Karpas-422 (cell line): Measurements from ENCODE around the gene KAZN. TPM values are rescaled to one million over a fixed set of nuclear protein-coding genes. Genes with fewer than 3 reads are reported as not detected.

Experiments used
- DNase-seq: peaks from one replicate; pipeline ENCODE4 v3.0.0-alpha.2; 2015
- H2AFZ ChIP-seq: fragments of 200-600 bp; sonication (generic); 2 replicates; pipeline ENCODE4 v1.6.1; 2014; ENCODE audit warnings: antibody characterized with exemption, low read length, mixed read lengths
- H3K27ac ChIP-seq: fragments of 200-600 bp; sonication (generic); 2 replicates; pipeline ENCODE4 v1.5.1; 2014; ENCODE audit warnings: mild to moderate bottlenecking, low read length, moderate library complexity
- H3K27me3 ChIP-seq: fragments of 200-600 bp; sonication (generic); 2 replicates; pipeline ENCODE4 v1.6.1; 2014; ENCODE audit warnings: low read length, mixed read lengths
- H3K36me3 ChIP-seq: fragments of 200-600 bp; sonication (generic); 2 replicates; pipeline ENCODE4 v1.6.1; 2014; ENCODE audit warnings: low read length, mixed read lengths; ENCODE audit not compliant: insufficient read depth
- H3K4me1 ChIP-seq: fragments of 200-600 bp; sonication (generic); 2 replicates; pipeline ENCODE4 v1.6.1; 2014; ENCODE audit warnings: mild to moderate bottlenecking, low read length, mixed read lengths
- H3K4me2 ChIP-seq: fragments of 200-600 bp; sonication (generic); 2 replicates; pipeline ENCODE4 v1.6.1; 2014; ENCODE audit warnings: low read length, low read depth, mild to moderate bottlenecking; ENCODE audit not compliant: poor library complexity, severe bottlenecking
- H3K4me3 ChIP-seq: fragments of 200-600 bp; sonication (generic); 2 replicates; pipeline ENCODE4 v1.5.1; 2014; ENCODE audit warnings: mild to moderate bottlenecking, antibody characterized with exemption, low read length, mixed read lengths
- H3K79me2 ChIP-seq: fragments of 200-600 bp; sonication (generic); 2 replicates; pipeline ENCODE4 v1.6.1; 2014; ENCODE audit warnings: mild to moderate bottlenecking, low read length, mixed read lengths
- H3K9ac ChIP-seq: fragments of 200-600 bp; sonication (generic); 2 replicates; pipeline ENCODE4 v1.6.0; 2014; ENCODE audit warnings: low read length
- H3K9me2 ChIP-seq: fragments of 200-600 bp; sonication (generic), shearing (Covaris generic); replicated peaks from 2 replicates; pipeline ENCODE4 v1.6.0; 2014; ENCODE audit warnings: mild to moderate bottlenecking, low read length, moderate library complexity; ENCODE audit not compliant: insufficient read depth
- H3K9me3 ChIP-seq: fragments of 300-700, 200-600 bp; sonication (generic); 2 replicates; pipeline ENCODE4 v1.6.1; 2014; ENCODE audit warnings: low read length, mixed read lengths
- H4K20me1 ChIP-seq: fragments of 200-600 bp; sonication (generic); 2 replicates; pipeline ENCODE4 v1.6.1; 2014; ENCODE audit warnings: mild to moderate bottlenecking, antibody characterized with exemption, low read length, low read depth; ENCODE audit not compliant: insufficient read depth
- total RNA-seq: library from RNA; depleted of rRNA; stranded (reverse); fragments of >200 nt; shearing (Covaris generic); gene quantifications from 2 replicates; pipeline ENCODE4 v1.2.3, GENCODE V29; 2014; ENCODE audit warnings: low replicate concordance

Gene KAZN
- total RNA-seq, 1 experiment from 2014 or later: not detected

GRCh38 chr1:14682941-14683621, 84.6 kb downstream of the KAZN start:
- H3K9me2 ChIP-seq: no peaks in the 10 kb centered on the region
- no peak overlapping the region for H3K27ac ChIP-seq
- H3K79me2 ChIP-seq: no peaks in the 10 kb centered on the region
- H4K20me1 ChIP-seq: no peaks in the 10 kb centered on the region
- no peak overlapping the region for H3K9ac ChIP-seq
- H2AFZ ChIP-seq: no peak overlapping the region
- H3K4me1 ChIP-seq: no peaks in the 10 kb centered on the region
- no peak for DNase-seq
- no peaks in the 10 kb centered on the region for H3K36me3 ChIP-seq
- H3K4me3 ChIP-seq: no peak overlapping the region
- H3K27me3 ChIP-seq: no peaks in the 10 kb centered on the region
- no peak overlapping the region for H3K4me2 ChIP-seq
- H3K9me3 ChIP-seq: no peaks in the 10 kb centered on the region

- Histone ChIP-seq H3K4me1 (no peaks in the 10 kb centered on the region), H2AFZ (no peak overlapping the region), H3K27ac (no peak overlapping the region), H3K4me2 (no peak overlapping the region), H3K79me2 (no peaks in the 10 kb centered on the region), H3K9me2 (no peaks in the 10 kb centered on the region), H3K4me3 (no peak overlapping the region), H3K9ac (no peak overlapping the region), H4K20me1 (no peaks in the 10 kb centered on the region), H3K9me3 (no peaks in the 10 kb centered on the region), H3K36me3 (no peaks in the 10 kb centered on the region), H3K27me3 (no peaks in the 10 kb centered on the region)
- no peak for DNase-seq
Measured at GRCh38 chr1:14685078-14685477, 86.6 kb downstream of the KAZN start.

GRCh38 chr1:14686701-14687100, 88.2 kb downstream of the KAZN start:
- no peaks in the 10 kb centered on the region for H4K20me1 ChIP-seq
- H3K79me2 ChIP-seq: no peaks in the 10 kb centered on the region
- H2AFZ ChIP-seq: no peak overlapping the region
- DNase-seq: no peak
- H3K4me2 ChIP-seq: no peak overlapping the region
- H3K4me3 ChIP-seq: no peak overlapping the region
- H3K9me2 ChIP-seq: no peaks in the 10 kb centered on the region
- no peak overlapping the region for H3K9ac ChIP-seq
- H3K27me3 ChIP-seq: no peaks in the 10 kb centered on the region
- H3K4me1 ChIP-seq: no peaks in the 10 kb centered on the region
- H3K36me3 ChIP-seq: no peaks in the 10 kb centered on the region
- no peak overlapping the region for H3K27ac ChIP-seq
- no peaks in the 10 kb centered on the region for H3K9me3 ChIP-seq

GRCh38 chr1:14687147-14687546, 88.7 kb downstream of the KAZN start:
- H3K9me3 ChIP-seq: no peaks in the 10 kb centered on the region
- no peak overlapping the region for H2AFZ ChIP-seq
- H3K9me2 ChIP-seq: no peaks in the 10 kb centered on the region
- no peaks in the 10 kb centered on the region for H4K20me1 ChIP-seq
- H3K36me3 ChIP-seq: no peaks in the 10 kb centered on the region
- DNase-seq: no peak
- no peaks in the 10 kb centered on the region for H3K79me2 ChIP-seq
- H3K27ac ChIP-seq: no peak overlapping the region
- H3K4me2 ChIP-seq: no peak overlapping the region
- no peaks in the 10 kb centered on the region for H3K4me1 ChIP-seq
- H3K4me3 ChIP-seq: no peak overlapping the region
- no peak overlapping the region for H3K9ac ChIP-seq
- H3K27me3 ChIP-seq: no peaks in the 10 kb centered on the region

- H3K27me3 ChIP-seq: no peaks in the 10 kb centered on the region
- H3K9ac ChIP-seq: no peak overlapping the region
- H3K79me2 ChIP-seq: no peaks in the 10 kb centered on the region
- H3K36me3 ChIP-seq: no peaks in the 10 kb centered on the region
- no peaks in the 10 kb centered on the region for H4K20me1 ChIP-seq
- H3K4me2 ChIP-seq: no peak overlapping the region
- H3K9me3 ChIP-seq: no peaks in the 10 kb centered on the region
- no peak overlapping the region for H3K27ac ChIP-seq
- H3K4me3 ChIP-seq: no peak overlapping the region
- H3K9me2 ChIP-seq: no peaks in the 10 kb centered on the region
- no peak overlapping the region for H2AFZ ChIP-seq
- no peak for DNase-seq
- H3K4me1 ChIP-seq: no peaks in the 10 kb centered on the region
Measured at GRCh38 chr1:14689996-14690615, 91.6 kb downstream of the KAZN start.

GRCh38 chr1:14693949-14694348, 95.5 kb downstream of the KAZN start:
- no peak overlapping the region for H2AFZ ChIP-seq
- DNase-seq: no peak
- no peaks in the 10 kb centered on the region for H3K9me2 ChIP-seq
- no peaks in the 10 kb centered on the region for H3K79me2 ChIP-seq
- no peaks in the 10 kb centered on the region for H3K27me3 ChIP-seq
- no peaks in the 10 kb centered on the region for H3K4me1 ChIP-seq
- H4K20me1 ChIP-seq: no peaks in the 10 kb centered on the region
- no peak overlapping the region for H3K4me3 ChIP-seq
- H3K9me3 ChIP-seq: no peaks in the 10 kb centered on the region
- H3K4me2 ChIP-seq: no peak overlapping the region
- no peaks in the 10 kb centered on the region for H3K36me3 ChIP-seq
- H3K27ac ChIP-seq: no peak overlapping the region
- H3K9ac ChIP-seq: no peak overlapping the region

- Histone ChIP-seq H3K4me2 (no peak overlapping the region), H3K27ac (no peak overlapping the region), H3K9me2 (no peaks in the 10 kb centered on the region), H3K27me3 (no peaks in the 10 kb centered on the region), H2AFZ (no peak overlapping the region), H4K20me1 (no peaks in the 10 kb centered on the region), H3K9me3 (no peaks in the 10 kb centered on the region), H3K4me3 (no peak overlapping the region), H3K4me1 (no peaks in the 10 kb centered on the region), H3K79me2 (no peaks in the 10 kb centered on the region), H3K36me3 (no peaks in the 10 kb centered on the region), H3K9ac (no peak overlapping the region)
- DNase-seq: no peak
Measured at GRCh38 chr1:14694589-14694988, 96.1 kb downstream of the KAZN start.

GRCh38 chr1:14696761-14697160, 98.3 kb downstream of the KAZN start:
- no peak overlapping the region for H3K4me2 ChIP-seq
- H3K27me3 ChIP-seq: no peaks in the 10 kb centered on the region
- H3K9me2 ChIP-seq: no peaks in the 10 kb centered on the region
- H3K9me3 ChIP-seq: no peaks in the 10 kb centered on the region
- no peak overlapping the region for H3K4me3 ChIP-seq
- H3K79me2 ChIP-seq: no peaks in the 10 kb centered on the region
- no peaks in the 10 kb centered on the region for H3K36me3 ChIP-seq
- no peak overlapping the region for H3K9ac ChIP-seq
- H4K20me1 ChIP-seq: no peaks in the 10 kb centered on the region
- no peaks in the 10 kb centered on the region for H3K4me1 ChIP-seq
- DNase-seq: no peak
- no peak overlapping the region for H2AFZ ChIP-seq
- no peak overlapping the region for H3K27ac ChIP-seq
